Ectodermal cell (in vitro differentiated cells): ENCODE results near the gene AP4S1.

Source experiments
- H3K27ac ChIP-seq: 2 replicates; pipeline ENCODE4 v1.7.0; 2013; ENCODE audit warnings: mild to moderate bottlenecking, low read depth, low read length; ENCODE audit not compliant: insufficient read depth, poor library complexity, severe bottlenecking
- H3K27me3 ChIP-seq: 2 replicates; pipeline ENCODE4 v1.7.0; 2013; ENCODE audit warnings: mild to moderate bottlenecking, low read length; ENCODE audit not compliant: insufficient read depth, control insufficient read depth, poor library complexity, severe bottlenecking
- H3K36me3 ChIP-seq: one replicate; pipeline ENCODE4 v1.7.0; 2013; ENCODE audit warnings: low read length; ENCODE audit not compliant: control insufficient read depth, insufficient read depth
- H3K4me1 ChIP-seq: one replicate; pipeline ENCODE4 v1.7.0; 2013; ENCODE audit warnings: low read length; ENCODE audit not compliant: control insufficient read depth, insufficient read depth
- H3K4me3 ChIP-seq: 2 replicates; pipeline ENCODE4 v1.7.0; 2013; ENCODE audit warnings: low read depth, low read length, control low read depth; ENCODE audit not compliant: insufficient read depth
- H3K9me3 ChIP-seq: 2 replicates; pipeline ENCODE4 v1.7.0; 2013; ENCODE audit warnings: mild to moderate bottlenecking, low read length, moderate library complexity; ENCODE audit not compliant: control insufficient read depth
- WGBS, 2 experiments: methylation state at CpG; one replicate each; pipeline ENCODE4 v1.1.7; 2013; ENCODE audit warnings: missing lambda C conversion rate in 2 of 2; 5-methylcytosine and 5-hydroxymethylcytosine counted together

AP4S1 gene

GRCh38 chr14:31024577-31025366 is 677 bp upstream of the AP4S1 start:
- Histone ChIP-seq H3K27ac (no peak overlapping the region), H3K27me3 (no peaks in the 10 kb centered on the region), H3K4me3 (peak overlapping the region; percentile 97), H3K9me3 (no peaks in the 10 kb centered on the region), H3K4me1 (peaks cover 6% of the 10 kb centered on the region), H3K36me3 (peaks cover 3% of the 10 kb centered on the region)
- WGBS, 2 experiments, result 14 to 20% methylated on average over 9 to 11 of the region's 11 CpGs

DNA sequence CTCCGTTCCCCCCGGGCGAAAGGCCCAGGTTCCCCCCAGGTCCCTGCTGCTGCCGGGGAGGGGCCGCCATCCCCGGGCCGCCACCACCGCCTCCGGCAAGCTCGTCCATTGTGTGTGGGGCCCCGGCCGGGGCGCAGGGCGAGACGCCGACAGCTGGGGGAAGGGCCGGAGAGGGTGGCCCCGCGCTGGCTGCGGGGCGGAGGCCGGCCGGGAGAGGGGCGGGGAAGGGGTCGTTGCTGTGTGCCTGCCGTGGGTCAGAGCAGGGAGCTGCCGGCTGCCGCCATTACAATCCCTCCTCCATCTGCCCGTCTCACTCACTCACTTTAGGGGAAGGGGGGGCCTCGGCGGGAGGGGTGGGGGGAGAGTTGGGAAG is 614 bp downstream of the AP4S1 start, which contains the start of gene STRN3:
Gene STRN3 (minus strand): TSS at position 303 of the 373 bp plus-strand sequence. CDS start 194 bp downstream, at position 109.
- Histone ChIP-seq H3K4me3 (peak within 1 kb of the TSS; percentile 97), H3K36me3 (peaks cover 3% of the 10 kb centered on the region), H3K27me3 (no peaks in the 10 kb centered on the region), H3K9me3 (no peaks in the 10 kb centered on the region), H3K4me1 (peaks cover 6% of the 10 kb centered on the region), H3K27ac (peak within 1 kb of the TSS; percentile 91)
- 0% methylated on average over 27 to 30 of the region's 31 CpGs for WGBS, 2 experiments

DNA sequence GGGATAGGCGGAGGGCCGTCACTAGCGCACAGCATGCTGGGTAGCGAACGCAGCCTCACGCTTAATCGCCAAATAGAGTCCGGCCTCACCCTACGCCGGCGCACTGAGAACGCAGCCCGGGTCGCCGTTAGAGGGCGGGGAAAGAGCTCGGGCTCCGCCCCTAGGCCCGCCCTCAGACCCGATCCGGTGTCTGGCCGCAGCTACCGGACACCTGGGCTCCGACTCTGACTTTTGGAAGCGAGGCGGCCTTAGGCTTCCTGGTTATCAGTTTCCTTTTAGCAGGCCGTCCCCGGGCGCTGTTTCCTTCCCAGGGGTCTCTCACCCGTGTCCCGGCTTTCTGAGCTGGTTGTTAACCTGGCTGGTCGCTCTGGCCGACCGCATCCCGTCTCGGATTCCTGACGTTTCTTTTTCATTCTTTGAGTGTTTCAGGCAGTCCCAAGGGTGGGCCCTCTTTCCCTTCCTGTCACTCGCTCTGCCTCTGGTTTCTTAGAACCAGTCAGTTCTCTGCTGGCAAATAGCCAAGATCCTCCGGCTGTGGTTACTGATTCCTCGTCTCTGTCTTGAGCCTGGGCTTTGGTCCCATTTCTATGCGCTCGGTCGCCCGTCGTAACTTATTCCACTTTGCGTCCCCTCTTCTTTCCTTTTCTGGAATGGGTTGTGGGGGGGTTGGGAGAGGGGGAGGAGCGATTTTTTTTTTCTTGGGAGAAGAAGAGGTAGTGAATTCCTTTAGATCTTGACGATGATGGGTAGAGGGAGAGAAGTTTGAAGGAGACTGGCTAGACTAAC is 1.2 kb downstream of the AP4S1 start:
- no peaks in the 10 kb centered on the region for H3K9me3 ChIP-seq
- WGBS, 2 experiments, result 0% methylated on average over 48 of the region's 48 CpGs
- peaks cover 6% of the 10 kb centered on the region for H3K4me1 ChIP-seq
- peaks cover 3% of the 10 kb centered on the region for H3K36me3 ChIP-seq
- H3K27ac ChIP-seq, result peak overlapping the region; percentile 91
- peak overlapping the region; percentile 97 for H3K4me3 ChIP-seq
- no peaks in the 10 kb centered on the region for H3K27me3 ChIP-seq

DNA sequence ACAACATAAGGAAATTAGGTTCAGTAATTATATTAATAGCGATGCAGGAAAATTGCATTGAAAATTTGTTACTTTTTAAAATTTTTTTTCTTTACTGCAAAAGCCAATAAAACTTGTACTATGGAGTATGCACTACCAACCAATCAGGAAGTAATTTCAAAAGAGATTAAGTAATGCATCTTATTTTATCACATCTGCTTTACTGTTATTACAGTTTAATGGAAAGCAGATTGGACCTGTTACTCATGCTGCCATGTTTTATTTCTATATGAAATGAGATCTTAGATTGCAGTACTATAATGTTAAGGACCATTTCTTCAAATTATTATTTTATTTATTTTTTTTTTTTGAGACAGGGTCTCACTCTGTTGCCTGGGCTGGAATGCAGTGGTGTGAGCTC is 2.4 kb downstream of the AP4S1 start:
- H3K4me3 ChIP-seq, result no peak overlapping the region
- H3K9me3 ChIP-seq, result no peaks in the 10 kb centered on the region
- no peaks in the 10 kb centered on the region for H3K36me3 ChIP-seq
- H3K4me1 ChIP-seq, result peaks cover 6% of the 10 kb centered on the region
- no CpG with 5 or more reads among the region's 1 CpG for WGBS, 2 experiments
- no peaks in the 10 kb centered on the region for H3K27me3 ChIP-seq
- no peak overlapping the region for H3K27ac ChIP-seq

GRCh38 chr14:31029016-31029970 is 3.8 kb downstream of the AP4S1 start:
- Histone ChIP-seq H3K27ac (no peak overlapping the region), H3K27me3 (no peaks in the 10 kb centered on the region), H3K36me3 (no peaks in the 10 kb centered on the region), H3K4me3 (no peak overlapping the region), H3K4me1 (peaks cover under 1% of the 10 kb centered on the region), H3K9me3 (no peaks in the 10 kb centered on the region)
- WGBS, 2 experiments, result 85 to 94% methylated on average over 3 of the region's 3 CpGs

DNA sequence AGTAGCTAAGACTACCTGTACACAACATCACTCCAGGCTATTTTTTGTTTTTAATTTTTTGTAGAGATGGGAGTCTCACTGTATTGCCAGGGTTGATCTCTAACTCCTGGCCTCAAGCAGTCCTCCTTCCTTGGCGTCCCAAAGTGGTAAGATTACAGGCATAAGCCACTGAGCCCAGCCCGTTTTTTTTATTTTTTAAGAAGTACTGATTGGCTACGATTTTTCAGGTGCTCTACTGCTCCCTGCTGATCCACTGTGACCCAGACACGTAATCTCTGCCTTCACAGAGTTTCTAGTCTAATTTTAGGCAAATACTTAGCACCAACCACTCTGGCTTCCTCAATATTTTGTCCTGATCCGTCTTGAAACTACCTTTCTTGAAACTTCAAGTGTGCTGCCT is 5.0 kb downstream of the AP4S1 start:
- 92% methylated on average over 5 of the region's 5 CpGs for WGBS, 2 experiments
- H3K27ac ChIP-seq, result no peak overlapping the region
- no peaks in the 10 kb centered on the region for H3K36me3 ChIP-seq
- H3K27me3 ChIP-seq, result no peaks in the 10 kb centered on the region
- no peak overlapping the region for H3K4me3 ChIP-seq
- H3K9me3 ChIP-seq, result no peaks in the 10 kb centered on the region
- H3K4me1 ChIP-seq, result no peaks in the 10 kb centered on the region

DNA sequence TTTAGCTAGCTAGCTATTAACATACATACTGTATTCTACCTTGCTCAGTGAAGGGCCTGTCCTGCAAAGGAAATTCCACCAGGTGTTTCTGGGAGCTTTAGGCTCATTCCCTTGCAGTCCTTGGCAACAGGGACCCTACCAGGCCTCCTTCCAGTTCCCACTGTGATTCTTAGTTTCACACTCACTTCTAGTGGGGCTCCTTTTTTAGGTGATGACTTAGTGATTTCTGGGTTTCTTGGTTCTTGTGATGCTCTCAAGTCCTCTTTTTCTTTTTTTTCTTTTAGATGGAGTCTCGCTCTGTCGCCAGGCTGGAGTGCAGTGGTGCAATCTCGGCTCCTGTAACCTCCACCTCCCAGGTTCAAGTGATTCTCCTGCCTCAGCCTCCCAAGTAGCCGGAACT is 11.1 kb downstream of the AP4S1 start:
- H3K36me3 ChIP-seq, result no peaks in the 10 kb centered on the region
- no peak overlapping the region for H3K4me3 ChIP-seq
- 89 to 91% methylated on average over 4 of the region's 4 CpGs for WGBS, 2 experiments
- H3K27ac ChIP-seq, result no peak overlapping the region
- no peaks in the 10 kb centered on the region for H3K9me3 ChIP-seq
- no peaks in the 10 kb centered on the region for H3K4me1 ChIP-seq
- H3K27me3 ChIP-seq, result no peaks in the 10 kb centered on the region

DNA sequence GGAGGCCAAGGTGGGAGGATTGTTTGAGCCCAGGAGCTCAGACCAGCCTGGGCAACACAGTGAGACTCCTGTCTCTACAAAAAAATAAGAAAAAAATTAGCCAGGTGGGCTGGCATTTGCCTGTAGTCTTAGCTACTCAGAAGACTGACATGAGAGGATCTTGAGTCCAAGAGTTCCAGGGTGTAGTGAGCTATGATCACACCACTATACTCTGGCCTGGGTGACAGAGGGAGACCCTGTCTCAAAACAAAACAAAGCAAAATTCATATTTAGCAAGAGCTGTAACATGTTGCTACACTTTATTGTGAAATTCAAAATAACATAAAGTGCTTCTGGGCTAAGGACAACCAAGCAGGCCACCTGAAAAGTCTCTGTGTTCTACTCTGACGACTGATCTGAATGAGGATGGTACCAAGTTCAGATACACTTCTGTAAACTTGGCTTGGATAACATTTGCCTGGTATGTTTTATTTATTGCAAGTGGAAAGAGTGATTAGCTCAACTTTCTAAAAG is 12.3 kb downstream of the AP4S1 start:
- H3K36me3 ChIP-seq, result no peaks in the 10 kb centered on the region
- H3K9me3 ChIP-seq, result no peaks in the 10 kb centered on the region
- 90 to 100% methylated on average over 1 of the region's 1 CpG for WGBS, 2 experiments
- H3K4me3 ChIP-seq, result no peak overlapping the region
- H3K27ac ChIP-seq, result no peak overlapping the region
- no peaks in the 10 kb centered on the region for H3K27me3 ChIP-seq
- no peaks in the 10 kb centered on the region for H3K4me1 ChIP-seq

GRCh38 chr14:31038521-31039166 is 13.2 kb downstream of the AP4S1 start:
- Histone ChIP-seq H3K9me3 (no peaks in the 10 kb centered on the region), H3K4me3 (no peak overlapping the region), H3K27me3 (no peaks in the 10 kb centered on the region), H3K4me1 (no peaks in the 10 kb centered on the region), H3K27ac (no peak overlapping the region), H3K36me3 (no peaks in the 10 kb centered on the region)
- 58 to 88% methylated on average over 2 to 3 of the region's 3 CpGs for WGBS, 2 experiments
